Peyer's patch (tissue), 4 donors: ENCODE results near the gene ARID1B. TPM values are rescaled to one million over a fixed set of nuclear protein-coding genes. Genes with fewer than 3 reads are reported as not detected.

ENCODE experiments used
- DNase-seq, 3 donors: peaks; one replicate each; pipeline ENCODE4 v3.0.0-alpha.2; 2017 to 2019
- H3K27ac ChIP-seq, 4 donors: fragments of 200-600 bp; sonication (generic); one replicate each; pipeline ENCODE4 v1.5.1; 2016 to 2019
- H3K27me3 ChIP-seq, 2 donors: fragments of 200-600 bp; sonication (generic); one replicate each; pipeline ENCODE4 v1.5.1; 2019
- H3K36me3 ChIP-seq, 3 donors: fragments of 200-600 bp; sonication (generic); one replicate each; pipeline ENCODE4 v1.5.1; 2016 to 2019
- H3K4me1 ChIP-seq, 4 donors: fragments of 200-600 bp; sonication (generic); one replicate each; pipeline ENCODE4 v1.5.1; 2016 to 2019
- H3K4me3 ChIP-seq, 4 donors: fragments of 200-600 bp; sonication (generic); 1 replicate in 3 of 4; 2 replicates in 1 of 4; pipeline ENCODE4 v1.5.1; 2016 to 2019; ENCODE audit warnings: mild to moderate bottlenecking in 1 of 4
- H3K9me3 ChIP-seq, 4 donors: fragments of 200-600 bp; sonication (generic); one replicate each; pipeline ENCODE4 v1.5.1; 2016 to 2019; ENCODE audit warnings: mild to moderate bottlenecking in 1 of 4
- POLR2A ChIP-seq, 2 donors: fragments of 450-650 bp; IDR thresholded peaks; one replicate each; pipeline ENCODE4 v1.5.1; 2017; ENCODE audit warnings: antibody characterized with exemption in 2 of 2, mild to moderate bottlenecking in 2 of 2, moderate library complexity in 2 of 2
- total RNA-seq, 4 donors: library from RNA; depleted of rRNA; stranded (reverse); fragments of >200 nt; gene quantifications; one replicate each; pipeline ENCODE4 v1.1.0, GENCODE V29; 2016
- TF ChIP-seq, protein P1 (sequence below), 6 experiments: fragments of 450-650 bp in 4 of 6; fragments of 200-600 bp in 2 of 6; sonication (generic) in 1 of 6; IDR thresholded peaks; one replicate each; pipeline ENCODE4 v1.5.1; 2017 to 2019; ENCODE audit warnings: antibody characterized with exemption in 6 of 6, mild to moderate bottlenecking in 3 of 6, moderate library complexity in 1 of 6

ARID1B gene
- total RNA-seq, 4 donors from 2014 or later: 117 to 174 (median 149) TPM

DNA sequence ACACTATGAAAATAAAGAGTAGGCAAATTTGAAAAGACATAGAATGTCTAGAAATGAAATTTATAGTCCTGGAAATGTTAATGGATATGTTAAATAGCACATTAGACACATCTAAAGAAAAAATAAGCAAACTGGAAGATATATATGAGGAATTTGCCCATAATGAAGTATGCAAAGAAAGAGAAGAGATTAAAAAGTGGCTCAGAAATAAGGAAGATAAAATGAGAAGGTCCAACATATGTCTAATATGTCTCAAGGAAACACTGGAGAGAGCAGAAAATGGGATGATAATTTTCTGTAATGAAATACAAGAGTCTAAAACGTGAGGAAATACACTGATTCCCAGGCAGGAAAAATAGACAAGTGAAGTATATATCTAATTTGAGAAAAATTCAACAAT is 36.6 kb upstream of the ARID1B start:
- Histone ChIP-seq H3K27ac (no peak overlapping the region), H3K9me3 (peaks cover 0 to 2% (median 0%) of the 10 kb centered on the region in 4 donors), H3K4me3 (no peak overlapping the region), H3K36me3 (no peaks in the 10 kb centered on the region), H3K27me3 (no peaks in the 10 kb centered on the region), H3K4me1 (no peaks in the 10 kb centered on the region)
- no peak for TF ChIP-seq POLR2A (IDR thresholded peaks at IDR 0.05)
- TF ChIP-seq, protein P1, sequence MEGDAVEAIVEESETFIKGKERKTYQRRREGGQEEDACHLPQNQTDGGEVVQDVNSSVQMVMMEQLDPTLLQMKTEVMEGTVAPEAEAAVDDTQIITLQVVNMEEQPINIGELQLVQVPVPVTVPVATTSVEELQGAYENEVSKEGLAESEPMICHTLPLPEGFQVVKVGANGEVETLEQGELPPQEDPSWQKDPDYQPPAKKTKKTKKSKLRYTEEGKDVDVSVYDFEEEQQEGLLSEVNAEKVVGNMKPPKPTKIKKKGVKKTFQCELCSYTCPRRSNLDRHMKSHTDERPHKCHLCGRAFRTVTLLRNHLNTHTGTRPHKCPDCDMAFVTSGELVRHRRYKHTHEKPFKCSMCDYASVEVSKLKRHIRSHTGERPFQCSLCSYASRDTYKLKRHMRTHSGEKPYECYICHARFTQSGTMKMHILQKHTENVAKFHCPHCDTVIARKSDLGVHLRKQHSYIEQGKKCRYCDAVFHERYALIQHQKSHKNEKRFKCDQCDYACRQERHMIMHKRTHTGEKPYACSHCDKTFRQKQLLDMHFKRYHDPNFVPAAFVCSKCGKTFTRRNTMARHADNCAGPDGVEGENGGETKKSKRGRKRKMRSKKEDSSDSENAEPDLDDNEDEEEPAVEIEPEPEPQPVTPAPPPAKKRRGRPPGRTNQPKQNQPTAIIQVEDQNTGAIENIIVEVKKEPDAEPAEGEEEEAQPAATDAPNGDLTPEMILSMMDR (IDR thresholded peaks at IDR 0.05): no peak
- DNase-seq: no peak

DNA sequence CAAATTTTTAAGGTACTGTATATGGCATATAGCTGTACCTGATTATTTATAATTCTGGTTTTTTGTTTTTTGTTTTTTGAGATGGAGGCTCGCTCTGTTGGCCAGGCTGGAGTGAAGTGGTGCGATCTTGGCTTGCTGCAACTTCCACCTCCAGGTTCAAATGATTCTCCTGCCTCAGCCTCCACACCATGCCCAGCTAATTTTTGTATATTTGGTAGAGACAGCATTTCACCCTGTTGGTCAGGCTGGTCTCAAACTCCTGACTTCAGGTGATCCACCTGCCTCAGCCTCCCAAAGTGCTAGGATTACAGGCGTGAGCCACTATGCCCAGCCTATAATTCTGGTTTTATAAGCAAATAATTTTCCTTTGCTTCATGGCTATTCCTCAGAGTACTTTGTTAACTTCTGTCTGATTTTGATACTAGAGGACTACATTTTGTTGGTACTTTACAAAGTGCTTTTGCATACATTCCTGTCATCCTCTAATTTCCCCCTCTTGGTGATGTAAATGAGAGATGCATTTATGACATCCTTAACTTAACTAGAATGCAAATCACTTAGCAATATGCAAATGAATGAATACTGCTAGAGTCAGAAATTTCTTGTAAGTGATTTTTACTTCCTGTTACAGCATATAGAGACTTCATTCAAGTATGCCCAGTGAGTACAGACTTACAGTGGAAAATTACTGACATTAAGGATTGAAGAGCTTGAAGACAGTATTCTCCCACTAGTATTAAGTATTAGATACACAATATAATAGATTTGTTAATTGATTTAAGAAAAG is 35.7 kb upstream of the ARID1B start:
- TF ChIP-seq, protein P1 (IDR thresholded peaks at IDR 0.05): no peak
- no peak overlapping the region for H3K4me3 ChIP-seq

DNA sequence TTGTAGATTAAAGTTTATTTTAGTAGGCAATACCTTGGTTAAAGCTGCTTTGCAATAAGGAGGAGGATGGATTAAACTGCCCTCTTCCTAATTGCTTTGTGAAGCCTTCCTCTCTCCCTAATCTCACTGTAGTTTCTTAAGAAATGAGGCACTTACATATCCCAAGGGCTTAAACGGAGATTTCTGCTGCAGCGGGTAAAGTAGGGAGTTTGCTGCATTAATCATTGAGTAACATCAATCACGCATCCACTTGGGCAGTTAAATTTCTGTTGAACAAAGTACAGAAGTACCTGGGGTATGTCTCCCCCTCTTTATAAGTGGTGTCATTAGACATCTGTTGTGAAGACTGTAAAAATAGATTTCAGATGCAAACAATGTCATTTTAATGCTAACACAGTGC is 29.5 kb upstream of the ARID1B start:
- H3K4me1 ChIP-seq: no peaks in the 10 kb centered on the region
- H3K4me3 ChIP-seq: no peak overlapping the region
- no peaks in the 10 kb centered on the region for H3K36me3 ChIP-seq
- no peaks in the 10 kb centered on the region for H3K9me3 ChIP-seq
- no peak for DNase-seq
- no peak overlapping the region for H3K27ac ChIP-seq
- no peaks in the 10 kb centered on the region for H3K27me3 ChIP-seq
- TF ChIP-seq POLR2A (IDR thresholded peaks at IDR 0.05): no peak
- TF ChIP-seq, protein P1 (IDR thresholded peaks at IDR 0.05): no peak

More for the DNA sequence above, 35.7 kb upstream of the ARID1B start:
- DNase-seq: no peak
- Histone ChIP-seq H3K36me3 (no peaks in the 10 kb centered on the region), H3K9me3 (peaks cover 0 to 2% (median 0%) of the 10 kb centered on the region in 4 donors), H3K4me1 (no peaks in the 10 kb centered on the region), H3K27me3 (no peaks in the 10 kb centered on the region), H3K27ac (no peak overlapping the region)

DNA sequence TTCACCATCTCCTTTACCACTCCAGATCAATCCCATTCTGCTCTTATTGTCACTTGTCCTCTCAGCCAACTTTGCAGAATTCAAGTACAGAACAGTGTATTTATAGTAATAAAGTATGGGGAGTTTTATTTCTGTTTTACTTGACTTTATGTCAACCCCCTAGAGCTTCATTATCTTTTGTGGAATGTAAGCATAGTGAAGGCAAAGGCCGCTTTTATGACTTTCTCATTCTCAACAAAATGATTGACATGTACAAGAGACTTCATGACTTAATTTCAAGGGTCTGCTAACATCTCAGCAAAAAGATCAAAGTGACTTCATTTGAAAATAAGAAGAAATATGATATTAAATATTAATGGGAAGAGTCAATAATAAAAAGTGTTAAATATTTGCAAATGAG is 28.7 kb upstream of the ARID1B start:
- Histone ChIP-seq H3K36me3 (no peaks in the 10 kb centered on the region), H3K4me1 (peaks cover 0 to 4% (median 0%) of the 10 kb centered on the region in 4 donors), H3K27ac (no peak overlapping the region), H3K9me3 (no peaks in the 10 kb centered on the region), H3K4me3 (no peak overlapping the region), H3K27me3 (no peaks in the 10 kb centered on the region)
- TF ChIP-seq, protein P1 (IDR thresholded peaks at IDR 0.05): no peak
- no peak for TF ChIP-seq POLR2A (IDR thresholded peaks at IDR 0.05)
- DNase-seq: no peak

DNA sequence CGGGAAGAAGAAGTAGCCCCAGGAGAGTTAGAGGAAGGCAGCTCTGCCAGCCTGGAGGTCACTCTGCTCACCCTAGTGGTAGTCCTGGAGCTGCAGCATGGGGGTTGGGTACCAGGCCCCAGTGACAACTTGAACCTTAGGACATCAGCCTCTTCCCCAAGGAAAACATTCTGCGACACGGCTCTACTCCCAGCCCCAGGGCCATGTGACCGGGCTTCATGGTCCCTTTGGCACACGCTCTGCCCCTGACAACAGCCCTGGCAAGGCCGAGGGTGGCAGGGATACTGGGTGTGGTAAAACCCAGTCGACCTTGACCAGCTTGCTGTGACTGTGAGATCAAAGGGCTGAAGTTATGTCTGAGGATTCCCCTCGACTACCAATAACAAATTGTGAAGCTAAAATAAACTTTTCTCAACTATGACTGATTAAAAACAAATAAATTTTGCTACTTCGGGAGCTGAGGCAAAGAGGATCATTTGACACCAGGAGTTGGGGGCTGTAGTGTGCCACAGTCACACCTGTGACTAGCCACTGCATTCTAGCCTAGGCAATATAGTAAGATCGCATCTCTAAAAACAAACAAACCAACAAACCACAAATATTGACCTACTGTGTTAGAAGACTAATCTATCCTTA is 24.4 kb upstream of the ARID1B start:
- H3K27ac ChIP-seq: peak overlapping the region in 3 of 4 donors; percentile 26 to 55 (median 37)
- H3K27me3 ChIP-seq: no peaks in the 10 kb centered on the region
- H3K4me1 ChIP-seq: peaks cover 0 to 4% (median 0%) of the 10 kb centered on the region in 4 donors
- H3K9me3 ChIP-seq: no peaks in the 10 kb centered on the region
- H3K36me3 ChIP-seq: no peaks in the 10 kb centered on the region
- H3K4me3 ChIP-seq: no peak overlapping the region
- TF ChIP-seq POLR2A (IDR thresholded peaks at IDR 0.05): peak in 1 of 2 donors; percentile 29
- TF ChIP-seq, protein P1 (IDR thresholded peaks at IDR 0.05): peak in 5 of 6 experiments; percentile 13 to 72 (median 69)
- peak; percentile 69 to 87 (median 87) for DNase-seq
